Gastroesophageal sphincter (tissue), 4 donors: ENCODE results near the gene ZSWIM7. TPM values are rescaled to one million over a fixed set of nuclear protein-coding genes. Genes with fewer than 3 reads are reported as not detected.

Source experiments
- ATAC-seq: fragments of 150-250 bp; one replicate; pipeline ENCODE4 v1.9.1; 2016; ENCODE audit warnings: mild to moderate bottlenecking, moderate library complexity
- H3K27ac ChIP-seq, 4 donors: fragments of 200-600 bp; sonication (generic) in 3 of 4; 1 replicate in 3 of 4; 2 replicates in 1 of 4; pipeline ENCODE4 v1.5.1; 2016 to 2019
- H3K27me3 ChIP-seq: fragments of 200-600 bp; sonication (generic); one replicate; pipeline ENCODE4 v1.5.1; 2019
- H3K36me3 ChIP-seq, 2 donors: fragments of 200-600 bp; sonication (generic); one replicate each; pipeline ENCODE4 v1.5.1; 2019; ENCODE audit warnings: control low read depth in 1 of 2
- H3K4me1 ChIP-seq, 3 donors: fragments of 200-600 bp; sonication (generic); 1 replicate in 2 of 3; 2 replicates in 1 of 3; pipeline ENCODE4 v1.5.1; 2016 to 2019; ENCODE audit warnings: control low read depth in 2 of 3
- H3K4me3 ChIP-seq, 2 donors: fragments of 200-600 bp; sonication (generic); one replicate each; pipeline ENCODE4 v1.5.1; 2019; ENCODE audit warnings: mild to moderate bottlenecking in 1 of 2, moderate library complexity in 1 of 2
- H3K9me3 ChIP-seq, 3 donors: fragments of 200-600 bp; sonication (generic); one replicate each; pipeline ENCODE4 v1.5.1; 2017 to 2019; ENCODE audit warnings: control low read depth in 2 of 3
- EP300 ChIP-seq: sonication (generic); formaldehyde crosslinking; IDR thresholded peaks from one replicate; pipeline ENCODE4 v1.6.1; 2017; ENCODE audit warnings: antibody characterized with exemption, mild to moderate bottlenecking
- POLR2A ChIP-seq, 2 donors: fragments of 450-650 bp; IDR thresholded peaks; one replicate each; pipeline ENCODE4 v1.6.1; 2017; ENCODE audit warnings: antibody characterized with exemption in 2 of 2, mild to moderate bottlenecking in 2 of 2, moderate library complexity in 1 of 2
- POLR2AphosphoS5 ChIP-seq: sonication (generic); formaldehyde crosslinking; IDR thresholded peaks from one replicate; pipeline ENCODE4 v1.6.1; 2017; ENCODE audit warnings: antibody characterized with exemption
- WGBS, 2 donors: methylation state at CpG; one replicate each; pipeline ENCODE4 v1.1.5; 2018; ENCODE audit warnings: low coverage in 1 of 2; 5-methylcytosine and 5-hydroxymethylcytosine counted together
- total RNA-seq, 4 donors: library from RNA; depleted of rRNA; stranded (reverse); fragments of >200 nt; gene quantifications; one replicate each; pipeline ENCODE4 v1.1.0, GENCODE V29; 2016
- TF ChIP-seq, protein P1 (sequence below), 4 experiments: fragments of 200-600 bp in 2 of 4; fragments of 450-650 bp in 2 of 4; sonication (generic) in 1 of 4; IDR thresholded peaks; one replicate each; pipeline ENCODE4 v1.5.1; 2017 to 2019; ENCODE audit warnings: antibody characterized with exemption in 4 of 4, mild to moderate bottlenecking in 2 of 4, moderate library complexity in 2 of 4

Gene ZSWIM7
- total RNA-seq, 4 donors from 2014 or later: 12.1 to 32.4 (median 13.6) TPM

- no peak overlapping the region for H3K4me3 ChIP-seq
- peaks cover 0 to 23% (median 0%) of the 10 kb centered on the region in 3 donors for H3K4me1 ChIP-seq
- no peak for ATAC-seq
- no peak overlapping the region for H3K27ac ChIP-seq
- H3K9me3 ChIP-seq: no peaks in the 10 kb centered on the region
- WGBS, 2 donors: 9 to 42% methylated on average over 1 of the region's 1 CpG
- H3K27me3 ChIP-seq: no peaks in the 10 kb centered on the region
- no peak for TF ChIP-seq POLR2AphosphoS5
- no peak for TF ChIP-seq POLR2A (IDR thresholded peaks at IDR 0.05)
- TF ChIP-seq EP300: no peak
- TF ChIP-seq, protein P1, sequence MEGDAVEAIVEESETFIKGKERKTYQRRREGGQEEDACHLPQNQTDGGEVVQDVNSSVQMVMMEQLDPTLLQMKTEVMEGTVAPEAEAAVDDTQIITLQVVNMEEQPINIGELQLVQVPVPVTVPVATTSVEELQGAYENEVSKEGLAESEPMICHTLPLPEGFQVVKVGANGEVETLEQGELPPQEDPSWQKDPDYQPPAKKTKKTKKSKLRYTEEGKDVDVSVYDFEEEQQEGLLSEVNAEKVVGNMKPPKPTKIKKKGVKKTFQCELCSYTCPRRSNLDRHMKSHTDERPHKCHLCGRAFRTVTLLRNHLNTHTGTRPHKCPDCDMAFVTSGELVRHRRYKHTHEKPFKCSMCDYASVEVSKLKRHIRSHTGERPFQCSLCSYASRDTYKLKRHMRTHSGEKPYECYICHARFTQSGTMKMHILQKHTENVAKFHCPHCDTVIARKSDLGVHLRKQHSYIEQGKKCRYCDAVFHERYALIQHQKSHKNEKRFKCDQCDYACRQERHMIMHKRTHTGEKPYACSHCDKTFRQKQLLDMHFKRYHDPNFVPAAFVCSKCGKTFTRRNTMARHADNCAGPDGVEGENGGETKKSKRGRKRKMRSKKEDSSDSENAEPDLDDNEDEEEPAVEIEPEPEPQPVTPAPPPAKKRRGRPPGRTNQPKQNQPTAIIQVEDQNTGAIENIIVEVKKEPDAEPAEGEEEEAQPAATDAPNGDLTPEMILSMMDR (IDR thresholded peaks at IDR 0.05): no peak
- H3K36me3 ChIP-seq: peaks cover 0 to 44% of the 10 kb centered on the region in 2 donors
Observed at GRCh38 chr17:16019347-16019746, 19.8 kb upstream of the ZSWIM7 start.

DNA sequence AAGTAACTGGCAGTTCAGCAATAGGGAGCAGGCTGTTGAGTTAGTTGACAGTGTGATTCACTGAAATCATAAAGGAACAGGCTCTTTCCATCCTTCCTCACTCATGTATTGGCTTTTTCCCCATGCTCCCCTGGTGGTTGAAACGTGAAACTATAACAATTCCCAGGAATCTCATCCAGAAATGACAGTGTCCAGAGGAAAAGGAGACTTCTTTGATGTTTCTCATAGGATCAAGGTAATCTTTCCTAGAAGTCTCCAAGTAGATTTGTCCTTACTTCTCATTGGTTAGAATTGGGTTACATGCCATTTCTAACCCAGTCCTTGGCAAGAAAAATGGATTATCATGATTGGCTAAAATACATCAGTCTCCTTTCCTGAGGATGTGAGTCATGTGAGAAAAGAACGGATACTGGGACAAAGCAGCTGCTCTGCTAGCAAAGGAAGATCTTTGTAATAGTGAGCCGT lies 14.5 kb upstream of the ZSWIM7 start:
- no peaks in the 10 kb centered on the region for H3K9me3 ChIP-seq
- peak overlapping the region in 1 of 4 donors; percentile 27 for H3K27ac ChIP-seq
- peak; percentile 66 for ATAC-seq
- peaks cover 0 to 24% (median 0%) of the 10 kb centered on the region in 3 donors for H3K4me1 ChIP-seq
- 23 to 33% methylated on average over 2 to 3 of the region's 3 CpGs for WGBS, 2 donors
- no peak overlapping the region for H3K4me3 ChIP-seq
- peaks cover 0 to 43% of the 10 kb centered on the region in 2 donors for H3K36me3 ChIP-seq
- TF ChIP-seq, protein P1 (IDR thresholded peaks at IDR 0.05): peak; percentile 21 to 60 (median 52)
- TF ChIP-seq POLR2A (IDR thresholded peaks at IDR 0.05): no peak
- TF ChIP-seq POLR2AphosphoS5: no peak
- no peaks in the 10 kb centered on the region for H3K27me3 ChIP-seq

- TF ChIP-seq, protein P1 (IDR thresholded peaks at IDR 0.05): no peak
- TF ChIP-seq POLR2A (IDR thresholded peaks at IDR 0.05) (no peak), EP300 (no peak), POLR2AphosphoS5 (no peak)
- WGBS, 2 donors: 90 to 94% methylated on average over 3 of the region's 3 CpGs
Observed at GRCh38 chr17:16007439-16007838, 7.9 kb upstream of the ZSWIM7 start.

DNA sequence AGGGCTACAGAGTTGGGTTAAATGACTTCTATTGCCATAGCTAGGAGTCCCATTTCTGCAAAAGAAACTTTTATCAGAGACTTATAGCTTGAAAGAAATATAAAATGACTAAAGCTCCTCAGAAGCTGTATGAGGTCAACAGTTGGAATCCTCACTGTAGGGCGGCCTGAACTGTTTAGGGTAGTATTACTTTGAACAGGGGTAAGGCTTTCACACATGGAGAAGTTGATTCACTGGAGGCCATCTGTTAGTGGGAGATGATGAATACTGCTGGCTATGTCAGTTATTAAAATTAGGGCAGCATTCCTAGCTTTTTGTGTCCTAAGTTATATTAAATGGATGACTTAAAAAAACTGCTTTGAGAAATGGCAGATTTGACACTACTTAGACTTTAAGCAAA lies 6.1 kb upstream of the ZSWIM7 start:
- 91% methylated on average over 1 of the region's 1 CpG; no CpG with 5 or more reads in 1 of the 2 donors for WGBS, 2 donors
- Histone ChIP-seq H3K4me1 (peaks cover 3 to 13% (median 7%) of the 10 kb centered on the region in 3 donors), H3K27me3 (no peaks in the 10 kb centered on the region), H3K4me3 (no peak overlapping the region), H3K27ac (no peak overlapping the region), H3K36me3 (peaks cover 0 to 90% of the 10 kb centered on the region in 2 donors), H3K9me3 (peaks cover 0 to 4% (median 0%) of the 10 kb centered on the region in 3 donors)
- TF ChIP-seq EP300 (no peak), POLR2A (IDR thresholded peaks at IDR 0.05) (no peak), POLR2AphosphoS5 (no peak)
- TF ChIP-seq, protein P1 (IDR thresholded peaks at IDR 0.05): no peak
- no peak for ATAC-seq

More at GRCh38 chr17:16007439-16007838, 7.9 kb upstream of the ZSWIM7 start:
- H3K9me3 ChIP-seq: no peaks in the 10 kb centered on the region
- no peak overlapping the region for H3K4me3 ChIP-seq
- H3K36me3 ChIP-seq: peaks cover 0 to 85% of the 10 kb centered on the region in 2 donors
- no peaks in the 10 kb centered on the region for H3K27me3 ChIP-seq
- ATAC-seq: no peak
- peaks cover 0 to 7% (median 0%) of the 10 kb centered on the region in 3 donors for H3K4me1 ChIP-seq
- no peak overlapping the region for H3K27ac ChIP-seq

- Histone ChIP-seq H3K27me3 (no peaks in the 10 kb centered on the region), H3K27ac (peak overlapping the region in 1 of 4 donors; percentile 4), H3K4me1 (peaks cover 3 to 19% (median 8%) of the 10 kb centered on the region in 3 donors), H3K4me3 (no peak overlapping the region), H3K36me3 (peaks cover 0 to 78% of the 10 kb centered on the region in 2 donors), H3K9me3 (peaks cover 0 to 4% (median 0%) of the 10 kb centered on the region in 3 donors)
- ATAC-seq: no peak
- WGBS, 2 donors: 50% methylated on average over 1 of the region's 1 CpG; no CpG with 5 or more reads in 1 of the 2 donors
- TF ChIP-seq, protein P1 (IDR thresholded peaks at IDR 0.05): no peak
- TF ChIP-seq EP300 (no peak), POLR2AphosphoS5 (no peak), POLR2A (IDR thresholded peaks at IDR 0.05) (no peak)
Observed at GRCh38 chr17:16003841-16004240, 4.3 kb upstream of the ZSWIM7 start.
